UCSD-AML1 (cell line): ENCODE measurements around the gene PPP1R18.

Experiments
- DNase-seq: peaks from one replicate; lab custom pipeline; 2025; ENCODE audit not compliant: unreplicated experiment; lab: John Stamatoyannopoulos, UW

The PPP1R18 gene

DNA sequence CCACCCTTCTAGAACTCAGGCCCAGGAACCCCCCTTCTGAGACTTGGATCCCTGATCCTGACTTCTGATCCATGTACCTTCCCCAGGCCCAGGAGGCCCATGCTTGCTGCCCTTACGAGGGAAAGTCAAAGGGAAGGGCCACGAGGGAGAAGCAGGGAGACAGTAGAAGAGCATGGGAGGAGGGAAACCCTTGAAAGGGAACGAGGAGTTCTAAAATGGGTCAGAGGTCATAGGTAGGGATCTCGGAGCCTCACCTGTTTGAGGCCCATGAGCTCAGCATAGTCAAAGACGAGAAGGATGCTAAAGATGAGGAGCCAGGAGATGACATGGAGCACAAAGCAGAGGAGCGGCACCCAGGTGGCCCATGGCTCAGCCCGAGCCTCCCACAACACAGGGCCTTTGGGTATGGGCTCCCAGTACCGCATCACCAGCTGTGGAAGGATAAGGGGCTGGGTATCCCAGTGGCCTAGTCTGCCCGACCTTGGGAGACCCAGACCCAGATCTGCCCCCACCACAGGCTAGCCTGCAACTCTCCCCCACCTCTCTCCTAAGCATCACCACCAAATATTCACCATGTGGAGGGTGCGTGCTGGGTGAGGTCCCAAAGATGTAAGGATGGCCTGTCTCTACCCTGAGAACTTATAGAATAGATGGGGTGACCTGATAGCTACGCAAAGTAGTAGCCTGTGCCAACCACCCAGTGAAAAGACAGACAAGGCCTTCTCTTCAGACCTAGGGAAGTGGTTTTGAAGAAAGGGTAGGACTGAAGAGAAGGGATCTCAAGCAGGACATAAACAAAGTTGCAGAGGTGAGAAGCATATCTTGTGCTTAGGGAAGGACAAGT, 2.8 kb upstream of the PPP1R18 start:
- no peak for DNase-seq

DNA sequence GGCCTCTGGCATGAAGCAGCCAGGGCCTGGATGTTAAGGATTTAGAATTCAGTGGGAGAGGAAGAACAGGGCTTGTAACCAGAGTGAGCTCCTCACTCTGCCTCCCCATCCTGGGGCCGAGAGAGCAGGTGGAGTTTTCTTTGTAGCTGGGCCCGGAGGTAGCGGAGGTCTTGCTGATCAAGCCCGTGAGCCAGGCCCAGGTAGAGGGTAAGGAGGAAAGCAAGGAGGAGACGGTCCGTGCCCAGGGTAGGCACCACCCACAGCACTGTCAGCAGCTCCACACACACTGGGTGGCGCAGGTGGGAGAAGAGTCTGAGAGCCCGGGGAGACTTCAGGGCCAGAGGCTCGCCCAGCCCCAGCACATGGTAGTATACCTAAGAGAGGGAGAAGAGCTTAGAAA, 2.1 kb upstream of the PPP1R18 start:
- no peak for DNase-seq

DNA sequence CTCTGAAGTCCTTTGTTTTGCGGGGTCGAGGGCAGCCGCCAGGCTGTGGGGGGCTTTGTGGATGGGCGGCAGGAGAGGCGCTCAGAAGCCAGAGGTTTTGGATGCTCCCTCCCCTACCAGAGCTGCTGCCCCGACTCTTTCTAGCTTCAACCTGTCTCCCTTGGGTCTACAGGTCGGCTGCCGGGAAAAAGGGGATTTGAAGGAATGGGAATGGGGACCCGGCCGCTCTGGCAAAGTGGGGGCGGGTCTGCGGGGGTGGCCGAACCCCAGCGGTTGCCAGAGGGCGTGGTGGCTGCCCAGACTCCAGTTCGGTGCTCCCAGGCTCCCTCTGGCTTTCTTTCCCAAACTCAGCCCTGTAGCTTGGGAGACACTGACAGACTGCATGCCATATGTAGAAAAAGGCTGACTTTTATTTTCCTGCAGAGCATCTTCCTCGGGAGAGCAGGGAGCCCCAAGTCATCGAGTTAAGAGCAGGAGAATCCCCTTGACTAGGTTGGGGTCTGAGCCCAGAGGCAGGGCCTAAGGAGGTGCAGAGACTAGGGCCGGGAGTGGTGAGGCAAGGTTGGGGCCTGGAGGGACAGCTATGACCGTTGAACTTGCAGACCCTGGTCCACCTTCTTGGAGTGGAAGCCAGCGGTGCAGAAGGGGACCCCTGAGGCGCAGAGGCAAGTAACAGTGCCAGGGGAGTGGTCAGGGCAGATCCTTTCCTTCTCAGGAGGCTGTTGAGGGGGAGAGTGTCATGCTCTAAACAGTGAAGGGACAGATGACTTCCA, 1.4 kb upstream of the PPP1R18 start:
- DNase-seq: no peak

DNA sequence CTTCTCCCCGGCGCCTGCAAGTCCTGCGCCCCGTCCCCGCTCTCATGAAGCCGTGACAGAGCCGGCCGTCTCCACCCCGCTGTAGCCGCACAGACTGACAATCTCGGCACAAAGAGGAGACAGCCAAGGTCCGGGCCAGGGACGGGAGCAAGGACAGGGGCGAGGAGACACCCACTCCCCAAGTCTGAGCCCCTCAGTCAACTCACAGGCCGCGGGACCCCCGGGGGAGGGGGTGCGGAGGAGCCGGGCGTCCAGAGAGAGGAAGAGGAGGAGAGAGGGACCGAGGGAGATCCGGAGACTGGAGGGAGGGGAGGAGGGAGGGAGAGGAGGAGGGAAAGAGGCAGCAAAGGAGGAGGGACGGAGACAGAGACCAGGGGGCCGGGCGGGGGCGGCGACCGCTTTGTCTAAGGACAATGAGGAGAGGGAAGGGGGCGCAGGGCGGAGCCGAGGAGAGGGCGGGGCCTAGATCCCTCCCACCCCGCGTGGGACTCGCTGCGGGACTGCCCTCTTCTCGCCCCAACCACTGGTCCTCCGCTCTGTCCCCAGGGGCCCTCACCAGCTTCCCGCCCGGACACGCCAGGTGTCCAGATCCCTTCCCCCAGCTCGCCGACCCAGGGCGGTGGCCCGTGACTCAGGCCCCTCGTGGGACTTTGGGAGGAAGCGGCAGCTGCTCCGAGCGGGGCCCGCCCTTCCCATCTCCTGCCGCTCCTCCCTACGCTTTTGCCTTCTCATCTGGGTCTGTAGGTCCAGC, 638 bp upstream of the PPP1R18 start:
- DNase-seq: peak; percentile 92

GRCh38 chr6:30685157-30686008, 1.1 kb downstream of the PPP1R18 start:
- DNase-seq: peak; percentile 54

DNA sequence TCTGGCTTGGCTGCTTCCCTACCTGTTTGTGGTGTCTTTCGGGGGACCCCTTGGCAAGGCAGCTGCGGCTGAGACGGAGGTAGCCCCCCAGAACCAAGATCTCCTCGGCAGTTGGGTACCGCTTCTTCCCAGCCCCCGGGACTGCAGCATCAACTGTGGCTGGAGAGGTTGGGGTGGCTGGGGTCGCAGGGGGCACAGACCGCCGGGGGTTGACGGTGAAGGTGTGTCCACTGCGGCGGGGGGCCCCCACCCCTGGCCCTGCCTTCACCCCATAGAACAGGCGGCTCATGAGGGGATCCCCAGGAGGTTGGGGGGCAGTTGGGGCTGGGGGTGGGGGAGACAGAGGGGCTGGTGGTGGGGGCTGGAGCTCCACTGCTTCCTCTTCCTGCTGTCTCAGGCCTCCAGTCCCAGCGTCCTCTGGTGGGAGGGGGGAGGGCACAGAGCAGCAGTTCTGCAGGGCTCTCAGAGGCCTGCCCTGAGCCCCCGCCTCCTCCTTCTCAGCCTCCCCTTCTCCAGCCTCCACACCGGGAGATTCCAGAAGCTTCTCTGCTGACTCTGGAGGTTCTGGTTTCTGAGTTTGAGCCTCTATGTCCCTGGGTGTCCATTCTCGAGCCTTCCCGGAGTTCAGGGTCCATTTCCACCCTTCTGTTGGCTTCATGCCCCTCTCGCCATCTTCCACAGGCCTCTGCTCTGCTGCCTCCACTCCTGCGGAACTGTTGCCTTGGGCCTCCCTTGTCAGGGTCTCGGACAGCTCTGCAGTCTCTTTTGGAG, 1.9 kb downstream of the PPP1R18 start:
- DNase-seq: peak; percentile 79

- peak; percentile 49 for DNase-seq
These were observed 2.5 kb downstream of the PPP1R18 start for GRCh38 chr6:30683980-30684338.

- peak; percentile 53 for DNase-seq
These were observed 3.1 kb downstream of the PPP1R18 start for GRCh38 chr6:30683183-30683979.

DNA sequence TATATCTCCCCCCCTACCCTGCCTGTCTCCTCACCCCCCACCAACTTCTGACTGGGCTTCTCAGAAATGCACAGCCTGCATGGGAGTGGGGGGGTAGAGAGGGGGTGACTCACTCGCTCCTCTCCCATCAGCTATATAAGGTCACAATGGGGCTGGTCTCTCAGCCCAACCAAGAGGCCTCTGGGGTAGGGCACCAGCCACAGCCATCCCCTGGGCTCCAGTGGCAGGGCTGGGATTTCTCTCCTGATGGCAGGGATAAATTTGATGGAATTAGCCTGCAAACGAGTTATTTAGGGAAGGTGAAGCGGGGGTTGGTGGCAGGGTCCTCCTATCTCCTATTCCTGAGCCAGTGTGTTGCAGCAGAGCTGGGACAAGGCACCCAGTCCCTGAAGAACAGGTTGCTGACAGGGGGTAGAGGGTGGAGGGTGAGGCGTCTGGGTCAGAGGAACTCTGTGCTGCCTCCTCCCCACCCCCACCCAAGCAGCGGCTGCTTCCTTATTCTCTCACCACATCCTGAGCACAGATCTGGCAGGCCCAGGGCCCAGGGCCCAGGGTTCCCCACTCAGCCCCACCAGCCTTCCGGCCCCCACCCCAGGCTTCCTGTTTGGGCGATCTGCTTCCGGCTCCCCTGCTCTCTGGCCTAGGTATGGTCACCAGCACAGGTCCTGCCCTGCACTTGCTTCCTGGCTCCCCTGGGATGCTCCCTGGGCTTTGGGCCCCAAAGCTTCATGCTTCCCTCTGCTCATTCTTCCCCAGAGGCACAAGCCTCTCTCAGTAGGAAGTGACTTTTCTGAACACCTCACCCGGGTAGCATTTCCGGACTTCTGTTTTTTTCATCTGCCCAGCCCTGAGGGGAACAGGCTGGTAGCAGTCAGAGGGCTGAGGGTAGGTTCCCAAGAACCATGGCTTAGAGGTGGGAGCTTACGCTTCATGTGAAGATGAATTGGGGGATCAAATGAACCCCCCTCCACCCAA, 4.0 kb downstream of the PPP1R18 start:
- DNase-seq: peak; percentile 99

- DNase-seq: no peak
These were observed 4.7 kb downstream of the PPP1R18 start for GRCh38 chr6:30681766-30682142.

GRCh38 chr6:30679765-30680535, 6.5 kb downstream of the PPP1R18 start:
- no peak for DNase-seq

GRCh38 chr6:30678964-30679726, 7.3 kb downstream of the PPP1R18 start:
- peak; percentile 88 for DNase-seq

- no peak for DNase-seq
These were observed 9.7 kb downstream of the PPP1R18 start for GRCh38 chr6:30676660-30677285.

GRCh38 chr6:30672445-30673253, 13.8 kb downstream of the PPP1R18 start, which contains the start of gene DHX16:
DHX16 (minus strand) TSS chr6:30673006; CDS start chr6:30672841, 165 bp downstream.
- DNase-seq: peak; percentile 92
